ENCODE data around the gene UGT1A4. TPM values are rescaled to one million over a fixed set of nuclear protein-coding genes. Genes with fewer than 3 reads are reported as not detected.

Gene UGT1A4
- total and polyA plus RNA-seq, 2 of the 8 experiments (the other 6 are each of a cell fraction or from before 2014, with no cell fraction given) = not detected

- CTCF ChIA-PET (ENCODE audit: partially characterized antibody) = interaction anchor here (2.7 kb wide), 1 partner anchor 18 kb away, joined by 19 read pairs; no protein-coding TSS in a partner anchor
- no peak within 1 kb of the TSS for H4K5ac ChIP-seq (ENCODE audit: insufficient read length, low read depth, low read length)
- H3K27me3 ChIP-seq (replicated peaks in 1 of 4; ENCODE audit: control insufficient read depth in 3 of 4, extremely low read depth in 1 of 4, insufficient read depth in 3 of 4, low read length in 3 of 4) = no peaks in the 10 kb centered on the region
- H3K14ac ChIP-seq (ENCODE audit: insufficient read length) = no peak within 1 kb of the TSS
- H2BK20ac ChIP-seq (ENCODE audit: low read length) = no peak within 1 kb of the TSS
- DNase-seq (ENCODE audit: low read depth in 1 of 2, low spot score in 2 of 2) (no peak), FAIRE-seq (no peak)
- no peak within 1 kb of the TSS for H2BK12ac ChIP-seq (ENCODE audit: low read depth, low read length)
- H3K4ac ChIP-seq (replicated peaks; ENCODE audit: insufficient read length, low read depth, low read length) = no peak within 1 kb of the TSS
- no peak within 1 kb of the TSS for H3K23ac ChIP-seq (ENCODE audit: insufficient read length)
- no peak within 1 kb of the TSS for H4K8ac ChIP-seq (ENCODE audit: extremely low read depth, insufficient read depth, low read length)
- no peak within 1 kb of the TSS for H2AFZ ChIP-seq (ENCODE audit: low read length)
- no peak within 1 kb of the TSS for H3K56ac ChIP-seq (replicated peaks; ENCODE audit: insufficient read length, low read depth, low read length)
- H3K4me2 ChIP-seq (ENCODE audit: insufficient read depth in 1 of 2, low read depth in 2 of 2, low read length in 2 of 2) = no peak within 1 kb of the TSS
- H4K20me1 ChIP-seq (replicated peaks in 1 of 2; ENCODE audit: control insufficient read depth in 1 of 2, insufficient read depth in 2 of 2, low read length in 2 of 2) = no peaks in the 10 kb centered on the region
- H2AK5ac ChIP-seq (ENCODE audit: low read depth, low read length) = no peak within 1 kb of the TSS
- H3K9me3 ChIP-seq (ENCODE audit: insufficient read depth in 2 of 2, low read depth in 1 of 2, low read length in 1 of 2) = peaks cover 0 to 2% of the 10 kb centered on the region in 2 experiments; a peak in 1 of 4 replicates
- no peak within 1 kb of the TSS for H4K91ac ChIP-seq (replicated peaks; ENCODE audit: insufficient read length, low read length)
- H3K9ac ChIP-seq (replicated peaks in 1 of 4; ENCODE audit: extremely low read depth in 1 of 4, low read depth in 3 of 4, low read length in 3 of 4) = no peak within 1 kb of the TSS
- 96% methylated on average over 4 of the region's 4 CpGs; no CpG with 5 or more reads in 1 of the 2 experiments for WGBS, 2 experiments (ENCODE audit: extremely low coverage in 1 of 2, insufficient coverage in 1 of 2, insufficient read length in 1 of 2, insufficient replicate concordance in 2 of 2, low coverage in 1 of 2, low lambda C conversion rate in 2 of 2, missing lambda C conversion rate in 1 of 2)
- H2BK5ac ChIP-seq (ENCODE audit: low read depth, low read length) = no peak within 1 kb of the TSS
- H3K79me1 ChIP-seq (ENCODE audit: low read depth, low read length) = no peaks in the 10 kb centered on the region
- no peaks in the 10 kb centered on the region for H3K79me2 ChIP-seq (ENCODE audit: control insufficient read depth in 1 of 2, insufficient read depth in 2 of 2, low read length in 2 of 2)
- H3K36me3 ChIP-seq (ENCODE audit: control insufficient read depth in 2 of 4, insufficient read depth in 4 of 4, low read length in 3 of 4) = no peaks in the 10 kb centered on the region
- H3K4me1 ChIP-seq (replicated peaks in 1 of 4; ENCODE audit: control insufficient read depth in 3 of 4, insufficient read depth in 4 of 4, low read length in 3 of 4) = peaks cover 0 to 8% (median 2%) of the 10 kb centered on the region in 4 experiments; a peak in 1 of 7 replicates
- H3K23me2 ChIP-seq (ENCODE audit: low read depth, low read length) = peaks cover 2% of the 10 kb centered on the region; the same call in 1 of the 2 replicates
- H3K18ac ChIP-seq (ENCODE audit: extremely low read depth, low read length) = no peak within 1 kb of the TSS
- no peak within 1 kb of the TSS for H2BK15ac ChIP-seq (ENCODE audit: low read length)
- no peak within 1 kb of the TSS for H3K27ac ChIP-seq (ENCODE audit: low read depth, low read length)
- POLR2A ChIA-PET (ENCODE audit: partially characterized antibody) = no interaction called here
- H3K4me3 ChIP-seq (ENCODE audit: extremely low read depth in 1 of 4, insufficient read depth in 2 of 4, low read depth in 3 of 4, low read length in 4 of 4) = no peak within 1 kb of the TSS
- no peak within 1 kb of the TSS for H2BK120ac ChIP-seq (replicated peaks; ENCODE audit: low read depth, low read length)
- TF ChIP-seq PHF8 (conservative IDR thresholded peaks at IDR 0.05; ENCODE audit: low read depth, low read length) (no peak), MAFK (IDR thresholded peaks at IDR 0.05; ENCODE audit: low read depth, low read length) (no peak), ATF3 (IDR thresholded peaks at IDR 0.05; ENCODE audit: insufficient read depth, low read depth, low read length) (no peak), RXRA (IDR thresholded peaks at IDR 0.05; ENCODE audit: insufficient read depth, low read depth, low read length) (no peak), SIRT6 (IDR thresholded peaks at IDR 0.05; ENCODE audit: low read length) (no peak), FOSL1 (IDR thresholded peaks at IDR 0.05; ENCODE audit: insufficient read depth, low read depth, low read length) (no peak), CTBP2 (IDR thresholded peaks at IDR 0.05; ENCODE audit: borderline replicate concordance, insufficient read depth, insufficient read length, low read length) (no peak), EZH2 (IDR thresholded peaks at IDR 0.05; ENCODE audit: low read depth, low read length, severe bottlenecking) (no peak), BACH1 (IDR thresholded peaks at IDR 0.05; ENCODE audit: low read length) (no peak), NRF1 (IDR thresholded peaks at IDR 0.05; ENCODE audit: low read depth, low read length) (no peak), MAX (IDR thresholded peaks at IDR 0.05) (no peak)
Observed at GRCh38 chr2:233692648-233693047, 25.9 kb upstream of the UGT1A4 start, which contains the start of gene UGT1A6. TSS of gene UGT1A6 (plus strand) at chr2:233692890. CDS start at chr2:233693005, 115 bp downstream.
